ENCODE results near the gene IGFL4.

IGFL4 gene

GRCh38 chr19:46021531-46022041, 19.2 kb downstream of the IGFL4 start:
- no peak for DNase-seq (ENCODE audit: low read depth, low spot score)

- no peak for DNase-seq (ENCODE audit: low read depth, low spot score)
These were observed 20.0 kb downstream of the IGFL4 start for GRCh38 chr19:46020819-46021125.

GRCh38 chr19:46019270-46019669, 21.5 kb downstream of the IGFL4 start:
- no peak for DNase-seq (ENCODE audit: low read depth, low spot score)

GRCh38 chr19:46018729-46019251, 22.0 kb downstream of the IGFL4 start:
- no peak for DNase-seq (ENCODE audit: low read depth, low spot score)

DNA sequence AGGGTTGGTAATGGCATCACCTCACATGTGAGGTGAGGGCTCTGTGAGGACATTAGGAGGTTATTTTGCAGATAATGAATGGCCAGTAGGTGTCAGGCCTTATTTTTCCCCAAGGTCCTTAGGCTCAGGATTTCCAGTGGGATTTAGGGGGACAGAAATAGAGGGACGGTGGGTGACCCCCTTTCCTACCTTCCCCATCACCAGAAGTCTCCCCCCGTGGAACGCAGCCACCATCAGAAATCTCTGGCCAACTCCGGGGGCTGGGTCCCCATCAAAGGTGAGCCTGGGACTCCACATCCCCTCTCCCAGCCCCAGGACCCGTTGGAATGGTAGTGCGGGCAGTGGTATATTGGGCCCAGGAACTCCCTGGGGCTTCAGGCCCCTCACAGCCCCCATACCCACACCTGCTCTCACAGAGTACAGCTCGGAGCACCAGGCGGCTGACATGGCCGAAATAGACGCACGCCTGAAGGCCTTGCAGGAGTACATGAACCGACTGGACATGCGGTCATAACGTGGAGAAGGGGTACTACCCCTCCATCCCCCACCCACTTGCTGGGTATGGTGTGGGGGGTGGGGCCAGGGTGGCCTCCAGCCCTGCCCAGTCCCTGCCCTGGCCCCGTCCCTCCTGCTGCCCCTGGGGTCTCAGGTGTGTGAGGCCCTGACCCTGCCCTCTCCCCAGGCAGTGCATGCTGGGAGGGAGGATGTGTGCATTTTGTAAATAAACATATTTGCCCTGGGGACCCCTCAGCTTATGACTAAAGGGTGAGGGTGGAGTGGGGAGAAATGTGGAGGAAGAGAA, 22.7 kb downstream of the IGFL4 start:
- no peak for DNase-seq (ENCODE audit: low read depth, low spot score)

DNA sequence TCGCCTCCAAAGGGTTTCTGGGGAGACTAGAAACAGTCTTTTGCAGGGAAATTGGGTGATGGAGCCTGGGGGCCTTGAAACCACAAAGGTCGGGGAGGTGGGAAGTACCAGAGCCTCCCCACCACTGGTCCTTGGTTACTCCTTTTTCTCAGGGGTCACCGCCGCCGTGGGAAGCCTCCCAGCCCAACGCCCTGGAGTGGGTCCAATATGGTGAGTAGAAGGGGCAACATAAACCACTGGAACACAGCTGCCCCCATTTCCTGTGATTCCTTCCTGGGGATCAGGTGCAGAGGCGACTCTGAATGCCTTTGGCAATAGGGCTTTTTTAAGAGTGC, 23.7 kb downstream of the IGFL4 start:
- DNase-seq (ENCODE audit: low read depth, low spot score), result no peak

DNA sequence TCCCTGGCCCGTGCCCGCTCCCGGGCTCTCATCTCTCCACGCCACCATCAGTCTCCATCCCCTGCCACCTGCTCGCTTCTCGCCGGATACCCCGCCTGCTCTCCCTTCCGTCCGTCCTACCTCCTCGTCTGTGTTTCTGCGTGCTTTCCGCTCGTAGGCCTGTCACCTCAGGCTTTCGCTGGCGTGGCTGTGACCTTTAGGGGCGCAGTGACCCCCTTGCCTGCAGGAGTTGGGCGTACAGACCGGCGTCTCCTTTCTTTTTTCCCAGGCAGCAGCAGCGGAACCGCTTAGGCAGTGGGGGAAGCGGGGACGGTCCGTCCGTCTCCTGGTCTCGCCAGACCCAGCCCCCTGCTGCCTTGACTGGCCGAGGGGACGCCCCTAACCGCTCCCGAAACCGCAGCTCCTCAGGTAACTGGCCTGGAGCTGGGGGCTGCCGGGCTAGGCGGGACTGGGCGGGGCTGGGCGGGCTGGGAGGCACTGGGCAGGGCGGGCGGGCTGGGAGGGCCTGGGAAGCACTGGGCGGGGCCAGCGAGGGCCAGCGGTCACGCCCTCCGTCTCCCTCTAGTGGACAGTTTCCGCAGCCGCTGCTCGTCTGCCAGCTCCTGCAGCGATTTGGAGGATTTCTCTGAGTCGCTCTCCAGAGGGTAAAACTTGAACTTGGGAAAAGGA, 24.2 kb downstream of the IGFL4 start:
- DNase-seq (ENCODE audit: low read depth, low spot score), result no peak

DNA sequence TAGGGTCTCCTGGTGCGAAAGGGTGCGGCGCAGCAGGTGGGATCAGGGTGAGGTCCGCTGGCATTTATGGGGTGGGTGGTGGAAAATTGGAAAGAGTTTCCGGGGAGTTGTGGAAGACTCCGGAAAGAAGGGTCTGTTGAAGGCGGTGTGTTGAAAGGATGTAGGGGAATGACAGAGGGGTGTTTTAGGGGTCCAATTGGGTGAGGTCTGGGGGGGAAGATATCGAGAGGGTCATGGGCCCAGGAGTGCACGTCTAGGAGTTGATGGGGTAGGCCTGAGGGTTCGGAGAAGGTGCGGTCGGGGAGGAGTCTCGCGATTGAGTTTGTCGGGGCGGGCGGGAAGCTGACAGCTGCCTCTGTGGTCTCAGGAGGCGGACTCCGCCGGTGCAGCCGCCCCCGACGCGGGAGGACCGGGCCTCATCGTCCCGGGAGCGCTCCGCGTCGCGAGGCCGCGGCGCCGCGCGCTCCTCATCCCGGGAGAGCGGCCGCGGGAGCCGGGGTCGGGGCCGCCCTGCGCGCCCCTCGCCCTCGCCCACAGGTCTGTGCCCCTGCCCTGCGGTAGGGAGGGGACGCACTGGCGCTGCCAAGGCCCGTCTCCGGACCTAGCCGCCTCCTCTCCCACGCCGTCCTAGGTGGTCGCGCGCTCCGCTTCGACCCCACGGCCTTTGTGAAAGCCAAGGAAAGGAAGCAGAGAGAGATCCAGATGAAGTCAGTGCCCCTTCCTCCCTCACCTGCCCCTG, 24.9 kb downstream of the IGFL4 start:
- DNase-seq (ENCODE audit: low read depth, low spot score), result no peak

GRCh38 chr19:46014941-46015686, 25.7 kb downstream of the IGFL4 start:
- no peak for DNase-seq (ENCODE audit: low read depth, low spot score)

DNA sequence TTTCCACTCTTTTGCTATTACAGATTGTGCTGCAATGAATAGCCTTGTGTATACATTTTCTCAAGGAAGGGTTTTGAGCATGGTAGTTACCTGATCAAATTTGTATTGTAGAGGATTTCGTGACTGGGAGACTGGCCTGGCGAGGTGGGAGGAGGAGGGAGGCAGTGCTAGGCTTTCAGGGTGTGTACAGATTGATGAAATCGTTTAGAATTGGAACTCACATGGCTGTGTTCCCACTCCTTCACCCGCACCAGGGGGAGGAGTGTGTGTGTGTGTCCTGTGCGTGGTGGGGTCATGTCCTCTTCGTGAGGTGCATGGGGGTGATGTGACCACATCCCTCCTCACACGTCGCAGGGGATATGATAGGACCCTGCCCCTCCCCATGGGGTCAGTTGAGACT, 26.3 kb downstream of the IGFL4 start:
- DNase-seq (ENCODE audit: low read depth, low spot score), result no peak

DNA sequence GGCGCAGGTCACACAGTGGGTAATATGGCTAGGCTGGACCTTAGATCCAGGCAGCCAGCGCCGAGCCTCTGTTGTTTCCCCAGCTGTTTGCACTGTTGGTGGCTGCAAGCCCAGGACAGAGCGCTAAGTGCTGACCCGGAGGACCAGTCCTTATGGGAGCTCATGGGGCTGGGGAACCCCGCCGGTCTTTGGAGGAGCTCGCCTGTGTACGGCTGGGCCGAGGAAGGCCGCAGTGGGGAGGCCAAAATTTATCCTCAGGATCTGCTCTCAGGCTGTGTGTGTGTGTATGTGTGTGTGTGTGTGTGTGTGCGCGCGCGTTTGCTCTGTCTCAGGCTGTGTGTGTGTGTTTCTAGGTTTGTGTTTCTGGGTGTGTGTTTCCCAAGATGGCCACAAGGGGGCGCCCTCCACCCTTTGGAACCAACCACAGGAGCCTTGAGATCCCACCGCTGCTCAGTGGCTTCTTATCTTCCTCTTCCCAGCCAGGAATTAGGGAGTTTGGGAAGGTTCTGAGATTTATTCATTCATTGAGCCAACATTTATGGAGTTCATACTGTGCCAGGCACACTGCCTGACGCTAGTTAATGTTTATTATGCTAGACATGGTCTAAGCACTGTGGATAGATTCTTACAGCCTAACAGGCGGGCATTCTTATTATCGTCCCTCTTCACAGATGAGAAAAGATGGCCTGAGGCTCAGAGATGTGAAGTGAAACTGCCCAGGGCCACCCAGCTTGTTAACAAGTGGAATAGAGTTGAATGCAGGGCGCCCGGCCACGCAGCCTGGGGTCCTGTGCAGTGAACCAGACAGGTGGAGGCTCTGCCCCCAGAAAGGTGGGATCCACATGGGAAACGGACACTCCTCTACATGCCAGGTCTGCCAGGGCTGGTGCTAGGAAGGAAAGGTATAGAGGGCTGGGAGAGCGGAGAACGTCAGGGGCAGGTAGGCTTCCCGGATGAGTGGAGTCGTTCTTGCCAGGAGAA, 31.0 kb downstream of the IGFL4 start:
- no peak for DNase-seq (ENCODE audit: low read depth, low spot score)

DNA sequence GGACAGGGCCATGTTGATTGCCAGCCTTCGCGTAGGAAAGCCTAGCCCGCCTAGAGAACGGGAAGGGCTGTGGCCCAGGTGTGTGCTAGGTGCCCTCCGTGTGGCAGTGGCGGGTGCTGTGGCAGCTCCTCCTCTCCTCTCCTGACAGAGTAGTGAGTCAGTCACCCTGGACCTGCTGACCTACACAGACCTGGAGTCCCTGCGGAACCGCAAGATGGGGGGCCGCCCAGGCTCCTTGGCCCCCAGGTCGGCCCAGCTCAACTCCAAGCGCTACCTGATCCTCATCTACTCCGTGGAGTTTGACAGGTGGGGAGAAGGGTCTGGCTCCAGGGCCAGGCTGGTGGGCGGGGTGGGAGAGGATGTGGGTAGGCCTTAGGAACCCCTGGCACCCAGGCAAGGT, 34.4 kb downstream of the IGFL4 start:
- no peak for DNase-seq (ENCODE audit: low read depth, low spot score)

DNA sequence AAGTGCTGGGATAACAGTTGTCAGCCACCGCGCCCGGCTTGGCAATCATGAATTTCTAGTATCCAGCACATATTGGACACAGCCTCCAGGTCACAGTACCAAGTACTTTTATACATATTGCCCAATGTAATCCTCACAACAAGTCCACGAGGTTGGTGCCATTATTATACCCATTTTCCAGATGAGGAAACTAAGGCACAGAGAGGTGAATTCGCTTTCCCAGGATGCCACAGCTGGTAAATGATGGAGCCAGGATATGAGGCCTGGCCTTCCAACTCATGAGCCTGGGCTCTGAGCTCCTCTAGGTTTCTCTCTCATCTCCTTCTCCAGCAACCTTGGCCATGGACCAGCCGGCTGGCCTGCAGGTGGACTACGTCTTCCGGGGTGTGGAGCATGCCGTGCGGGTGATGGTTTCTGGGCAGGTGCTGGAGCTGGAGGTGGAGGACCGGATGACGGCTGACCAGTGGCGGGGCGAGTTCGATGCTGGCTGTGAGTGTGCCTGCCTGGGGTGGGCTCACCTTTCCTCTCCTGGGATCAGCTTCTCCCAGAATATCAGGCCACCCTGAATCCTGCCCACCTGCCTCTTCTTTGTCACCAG, 38.0 kb downstream of the IGFL4 start:
- DNase-seq (ENCODE audit: low read depth, low spot score), result no peak

DNA sequence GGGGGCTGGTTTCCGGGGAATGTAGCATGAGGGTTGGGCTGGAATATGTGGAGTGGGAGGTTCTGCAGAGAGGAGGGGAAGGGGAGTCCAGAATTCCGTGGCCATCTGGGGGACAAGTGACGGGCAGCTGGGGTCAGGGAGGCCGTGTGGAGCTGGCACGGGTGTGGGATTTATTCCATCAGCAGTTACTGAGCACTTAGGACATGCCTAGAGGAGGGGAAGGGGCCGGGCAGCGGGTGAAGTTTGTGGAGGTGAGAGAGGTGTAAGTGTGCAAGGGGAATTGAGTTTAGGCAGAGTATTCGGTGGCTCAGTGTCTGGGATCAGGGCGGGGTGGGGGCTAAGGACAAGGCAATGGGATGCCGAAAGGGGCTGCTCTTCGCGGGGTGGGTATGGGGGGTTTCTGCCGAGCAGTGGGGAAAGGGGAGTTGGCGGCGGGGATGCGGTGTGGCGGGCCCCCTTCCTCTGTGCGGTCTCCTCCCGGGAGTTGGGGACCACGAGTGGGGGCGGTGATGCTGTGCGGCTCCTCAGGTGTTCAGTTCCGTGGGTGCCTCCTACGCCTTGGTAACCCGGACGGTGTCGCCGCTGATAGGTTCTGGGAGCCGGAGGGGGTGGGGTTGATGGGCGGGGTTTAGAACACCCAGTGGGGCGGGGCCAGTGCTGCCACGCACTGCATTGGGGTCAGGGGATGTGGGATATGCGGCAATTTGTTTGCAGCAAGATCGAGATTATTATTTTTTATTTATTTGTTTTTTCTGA, 40.1 kb downstream of the IGFL4 start:
- no peak for DNase-seq (ENCODE audit: low read depth, low spot score)

- DNase-seq (ENCODE audit: low read depth, low spot score), result no peak
These were observed 41.1 kb downstream of the IGFL4 start for GRCh38 chr19:45999653-46000121.

DNA sequence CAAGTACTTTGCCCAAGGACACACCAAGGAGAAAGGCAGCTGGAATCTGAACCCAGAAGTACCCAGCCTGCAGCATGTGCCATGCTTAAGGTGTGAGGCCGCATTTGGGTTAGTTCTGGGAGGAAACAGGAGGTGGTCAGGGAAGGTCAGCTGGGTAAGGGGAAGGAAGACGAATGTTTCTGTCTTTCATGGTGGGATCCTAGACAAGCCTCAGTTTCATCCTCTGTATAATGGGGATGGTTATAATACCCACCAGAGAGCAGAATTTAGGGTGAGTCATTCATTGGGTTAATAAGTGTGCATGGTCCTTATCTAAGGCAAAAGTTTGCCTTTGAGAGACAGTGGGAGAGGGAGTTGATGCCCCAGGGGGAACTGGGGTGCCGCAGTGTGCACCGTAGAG, 42.0 kb downstream of the IGFL4 start:
- no peak for DNase-seq (ENCODE audit: low read depth, low spot score)

DNA sequence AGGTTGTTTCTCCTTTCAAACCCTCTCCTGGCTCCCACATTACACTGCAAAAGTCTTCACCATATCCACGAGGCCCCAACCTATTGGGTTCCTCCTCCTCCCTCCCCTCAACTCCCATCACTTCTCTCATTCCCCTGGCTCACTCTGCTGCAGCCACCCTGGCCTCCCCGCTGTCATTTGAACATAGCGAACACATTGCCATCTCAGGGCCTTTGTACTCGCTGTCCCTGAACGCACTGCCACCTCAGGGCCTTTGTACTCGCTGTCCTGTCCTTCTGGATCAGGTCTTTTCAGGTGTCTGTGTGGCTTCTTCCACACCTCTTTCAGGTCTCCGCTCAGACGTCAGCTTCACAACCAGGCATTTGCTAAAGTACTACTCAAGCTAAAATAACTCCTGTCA, 43.9 kb downstream of the IGFL4 start:
- no peak for DNase-seq (ENCODE audit: low read depth, low spot score)

- DNase-seq (ENCODE audit: low read depth, low spot score), result no peak
These were observed 45.0 kb downstream of the IGFL4 start for GRCh38 chr19:45995715-45996385.
